DOHH2 (cell line): Measurements from ENCODE around the gene PLXNA3.

Experiments
- EZH2phosphoT487 ChIP-seq: fragments of 200-600 bp; sonication (generic); IDR thresholded peaks from 2 replicates; pipeline ENCODE4 v1.6.1; 2017; ENCODE audit warnings: borderline replicate concordance, mild to moderate bottlenecking, antibody characterized with exemption, low read length, moderate library complexity, mixed read lengths
- TF ChIP-seq, protein P1 (sequence below): fragments of 200-600 bp; sonication (generic); IDR thresholded peaks from one replicate; pipeline ENCODE4 v1.5.1; 2014; ENCODE audit warnings: antibody characterized with exemption, mild to moderate bottlenecking, low read depth, low read length; ENCODE audit not compliant: poor library complexity, severe bottlenecking

DNA sequence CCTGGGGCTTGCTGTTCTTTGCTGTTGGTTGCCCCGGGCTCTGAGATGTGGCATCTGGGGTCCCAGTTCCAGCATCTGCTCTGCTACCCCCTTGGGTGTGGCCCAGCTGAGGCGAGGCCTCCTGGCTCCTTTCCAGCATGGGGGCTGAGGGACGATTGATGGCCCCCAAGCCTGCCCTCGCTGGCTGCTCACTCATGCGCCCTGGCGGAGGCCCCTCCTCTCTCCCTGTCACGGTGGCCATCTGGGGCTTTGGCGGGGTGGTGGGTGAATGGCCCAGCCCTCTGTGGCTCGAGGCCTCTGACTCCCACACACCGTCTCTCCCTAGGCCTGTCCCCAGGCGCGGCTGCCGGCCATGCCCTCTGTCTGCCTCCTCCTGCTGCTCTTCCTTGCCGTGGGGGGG is 1.8 kb downstream of the PLXNA3 start:
- TF ChIP-seq, protein P1, sequence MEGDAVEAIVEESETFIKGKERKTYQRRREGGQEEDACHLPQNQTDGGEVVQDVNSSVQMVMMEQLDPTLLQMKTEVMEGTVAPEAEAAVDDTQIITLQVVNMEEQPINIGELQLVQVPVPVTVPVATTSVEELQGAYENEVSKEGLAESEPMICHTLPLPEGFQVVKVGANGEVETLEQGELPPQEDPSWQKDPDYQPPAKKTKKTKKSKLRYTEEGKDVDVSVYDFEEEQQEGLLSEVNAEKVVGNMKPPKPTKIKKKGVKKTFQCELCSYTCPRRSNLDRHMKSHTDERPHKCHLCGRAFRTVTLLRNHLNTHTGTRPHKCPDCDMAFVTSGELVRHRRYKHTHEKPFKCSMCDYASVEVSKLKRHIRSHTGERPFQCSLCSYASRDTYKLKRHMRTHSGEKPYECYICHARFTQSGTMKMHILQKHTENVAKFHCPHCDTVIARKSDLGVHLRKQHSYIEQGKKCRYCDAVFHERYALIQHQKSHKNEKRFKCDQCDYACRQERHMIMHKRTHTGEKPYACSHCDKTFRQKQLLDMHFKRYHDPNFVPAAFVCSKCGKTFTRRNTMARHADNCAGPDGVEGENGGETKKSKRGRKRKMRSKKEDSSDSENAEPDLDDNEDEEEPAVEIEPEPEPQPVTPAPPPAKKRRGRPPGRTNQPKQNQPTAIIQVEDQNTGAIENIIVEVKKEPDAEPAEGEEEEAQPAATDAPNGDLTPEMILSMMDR: no peak
- TF ChIP-seq EZH2phosphoT487: no peak
